Activated CD8-positive, alpha-beta T cell treated with anti-CD3 and anti-CD28 coated beads for 36 hours (primary cell): ENCODE measurements around the gene SVOPL. TPM values are rescaled to one million over a fixed set of nuclear protein-coding genes. Genes with fewer than 3 reads are reported as not detected.
A peak's percentile ranks its signal among the peaks of the same experiment; 100 is the strongest.

Source experiments
- ATAC-seq: fragments of 200-7000 bp; cut with Tn5 transposase; one replicate; pipeline ENCODE4 v1.10.0; 2021; ENCODE audit warnings: mild to moderate bottlenecking, moderate library complexity
- CTCF ChIA-PET: fragments of 350-600 bp; sonication (Branson Sonifier 250); formaldehyde crosslinking; loops from one replicate; lab custom pipeline; 2021; ENCODE audit warnings: antibody characterized with exemption; lab: Charles Lee
- POLR2A ChIA-PET: fragments of 350-600 bp; sonication (Branson Sonifier 250); formaldehyde crosslinking; loops from one replicate; lab custom pipeline; 2021; ENCODE audit warnings: antibody characterized with exemption; lab: Charles Lee
- DNase-seq: peaks from one replicate; pipeline ENCODE4 v3.0.0-alpha.2; 2020
- H3K27ac Mint-ChIP-seq: one replicate; pipeline ENCODE4 v1.8.0; 2021; ENCODE audit warnings: mild to moderate bottlenecking, mixed read lengths
- H3K27me3 Mint-ChIP-seq: one replicate; pipeline ENCODE4 v1.8.0; 2021; ENCODE audit warnings: mixed read lengths
- H3K36me3 Mint-ChIP-seq: one replicate; pipeline ENCODE4 v1.8.0; 2021; ENCODE audit warnings: low read depth, mixed read lengths
- H3K4me1 Mint-ChIP-seq: one replicate; pipeline ENCODE4 v1.8.0; 2021; ENCODE audit warnings: low read depth, mixed read lengths
- H3K4me3 Mint-ChIP-seq: one replicate; pipeline ENCODE4 v1.8.0; 2021; ENCODE audit warnings: mild to moderate bottlenecking, moderate library complexity, mixed read lengths
- H3K9me3 Mint-ChIP-seq: one replicate; pipeline ENCODE4 v1.8.0; 2021; ENCODE audit warnings: mixed read lengths
- intact Hi-C: fragments of 100-400 bp; cut with micrococcal nuclease; formaldehyde crosslinking; loops from one replicate; pipeline ENCODE4 v1.10.0; 2022
- total RNA-seq, 2 experiments: library from RNA; stranded (reverse); gene quantifications; one replicate each; pipeline ENCODE4 v1.2.3, GENCODE V29; 2021
- TF ChIP-seq, protein P1 (sequence below): fragments of 200-600 bp; IDR thresholded peaks from one replicate; pipeline ENCODE4 v1.8.0; 2022; ENCODE audit warnings: antibody characterized with exemption, mild to moderate bottlenecking

The SVOPL gene
- total RNA-seq, 2 experiments from 2014 or later: 0.78 TPM; not detected in 1

DNA sequence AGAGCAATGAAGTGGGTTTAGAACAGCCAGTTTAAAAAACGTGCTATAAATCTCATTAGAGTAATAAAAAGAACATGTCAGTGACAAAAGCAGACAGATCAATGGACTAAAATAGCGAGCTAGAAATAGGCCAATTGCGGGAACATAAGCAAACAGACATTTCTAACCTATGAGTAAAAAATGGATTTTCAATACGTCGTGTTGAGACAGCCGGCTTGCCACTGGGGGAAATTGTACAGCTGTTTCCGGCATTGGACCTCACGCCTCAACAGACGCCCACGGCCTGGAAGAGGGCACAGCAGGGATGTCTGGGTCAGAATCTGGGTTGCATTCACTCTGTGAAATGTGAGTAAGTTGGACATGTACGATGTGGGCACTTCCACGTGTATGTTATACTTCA is 92.9 kb downstream of the SVOPL start:
- peaks cover 18% of the 10 kb centered on the region for H3K4me1 Mint-ChIP-seq
- no peak overlapping the region for H3K27ac Mint-ChIP-seq
- no peaks in the 10 kb centered on the region for H3K9me3 Mint-ChIP-seq
- intact Hi-C loops: no loop called here
- ATAC-seq (peak; percentile 56), DNase-seq (peak; percentile 42)
- H3K27me3 Mint-ChIP-seq: no peaks in the 10 kb centered on the region
- no peak overlapping the region for H3K4me3 Mint-ChIP-seq
- TF ChIP-seq, protein P1, sequence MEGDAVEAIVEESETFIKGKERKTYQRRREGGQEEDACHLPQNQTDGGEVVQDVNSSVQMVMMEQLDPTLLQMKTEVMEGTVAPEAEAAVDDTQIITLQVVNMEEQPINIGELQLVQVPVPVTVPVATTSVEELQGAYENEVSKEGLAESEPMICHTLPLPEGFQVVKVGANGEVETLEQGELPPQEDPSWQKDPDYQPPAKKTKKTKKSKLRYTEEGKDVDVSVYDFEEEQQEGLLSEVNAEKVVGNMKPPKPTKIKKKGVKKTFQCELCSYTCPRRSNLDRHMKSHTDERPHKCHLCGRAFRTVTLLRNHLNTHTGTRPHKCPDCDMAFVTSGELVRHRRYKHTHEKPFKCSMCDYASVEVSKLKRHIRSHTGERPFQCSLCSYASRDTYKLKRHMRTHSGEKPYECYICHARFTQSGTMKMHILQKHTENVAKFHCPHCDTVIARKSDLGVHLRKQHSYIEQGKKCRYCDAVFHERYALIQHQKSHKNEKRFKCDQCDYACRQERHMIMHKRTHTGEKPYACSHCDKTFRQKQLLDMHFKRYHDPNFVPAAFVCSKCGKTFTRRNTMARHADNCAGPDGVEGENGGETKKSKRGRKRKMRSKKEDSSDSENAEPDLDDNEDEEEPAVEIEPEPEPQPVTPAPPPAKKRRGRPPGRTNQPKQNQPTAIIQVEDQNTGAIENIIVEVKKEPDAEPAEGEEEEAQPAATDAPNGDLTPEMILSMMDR: no peak
- no peaks in the 10 kb centered on the region for H3K36me3 Mint-ChIP-seq
- ChIA-PET POLR2A (interaction anchor here (0.9 kb wide), 1 partner anchor 19 kb away, joined by 3 read pairs; no protein-coding TSS in a partner anchor), CTCF (interaction anchor here (1.0 kb wide), 1 partner anchor 130 kb away, joined by 3 read pairs; no protein-coding TSS in a partner anchor)

- CTCF ChIA-PET: interaction anchor here (0.6 to 1.0 kb wide), 2 partner anchors 19 to 131 kb away, joined by 3 read pairs; no protein-coding TSS in a partner anchor
- no peaks in the 10 kb centered on the region for H3K9me3 Mint-ChIP-seq
- TF ChIP-seq, protein P1: no peak
- H3K27ac Mint-ChIP-seq: no peak overlapping the region
- DNase-seq (no peak), ATAC-seq (no peak)
- POLR2A ChIA-PET: interaction anchor here (0.9 kb wide), 1 partner anchor 18 kb away, joined by 3 read pairs; no protein-coding TSS in a partner anchor
- H3K4me3 Mint-ChIP-seq: no peak overlapping the region
- H3K36me3 Mint-ChIP-seq: no peaks in the 10 kb centered on the region
- peaks cover 17% of the 10 kb centered on the region for H3K4me1 Mint-ChIP-seq
- intact Hi-C loops: no loop called here
- no peaks in the 10 kb centered on the region for H3K27me3 Mint-ChIP-seq
Measured at GRCh38 chr7:138607216-138608126, 93.7 kb downstream of the SVOPL start.

GRCh38 chr7:138606236-138606635 is 94.9 kb downstream of the SVOPL start:
- peaks cover 17% of the 10 kb centered on the region for H3K4me1 Mint-ChIP-seq
- no peak overlapping the region for H3K4me3 Mint-ChIP-seq
- DNase-seq (no peak), ATAC-seq (no peak)
- H3K9me3 Mint-ChIP-seq: no peaks in the 10 kb centered on the region
- intact Hi-C loops: no loop called here
- no peak overlapping the region for H3K27ac Mint-ChIP-seq
- TF ChIP-seq, protein P1: no peak
- no peaks in the 10 kb centered on the region for H3K36me3 Mint-ChIP-seq
- no peaks in the 10 kb centered on the region for H3K27me3 Mint-ChIP-seq
- CTCF ChIA-PET: no interaction called here
- POLR2A ChIA-PET: no interaction called here

GRCh38 chr7:138603549-138604318 is 97.4 kb downstream of the SVOPL start:
- Mint-ChIP-seq H3K36me3 (no peaks in the 10 kb centered on the region), H3K4me3 (no peak overlapping the region), H3K9me3 (no peaks in the 10 kb centered on the region), H3K27me3 (peaks cover 5% of the 10 kb centered on the region), H3K4me1 (peaks cover 16% of the 10 kb centered on the region), H3K27ac (no peak overlapping the region)
- CTCF ChIA-PET: no interaction called here
- TF ChIP-seq, protein P1: no peak
- intact Hi-C loops: no loop called here
- ATAC-seq: no peak
- DNase-seq: no peak
- POLR2A ChIA-PET: interaction anchor here (0.7 kb wide), 1 partner anchor 128 kb away, joined by 4 read pairs; no protein-coding TSS in a partner anchor
